Fibroblast of skin of scalp (primary cell): ENCODE results near the gene SLC27A6. TPM values are rescaled to one million over a fixed set of nuclear protein-coding genes. Genes with fewer than 3 reads are reported as not detected.
"Not testable (repeated sequence)": the region's sequence is repeated elsewhere in the genome, so short reads cannot be mapped to it uniquely, and the experiment has no call there.

Experiments
- DNase-seq: peaks from one replicate; pipeline ENCODE4 v3.0.0-alpha.2; 2013
- polyA plus RNA-seq, 2 experiments: library from polyadenylated mRNA; unstranded; fragments of 120-200 nt; gene quantifications; one replicate each; pipeline ENCODE4 v1.2.1, GENCODE V29; 2013; ENCODE audit not compliant: insufficient read length in 2 of 2

The SLC27A6 gene
- 0.17 TPM for polyA plus RNA-seq (2013, experiment 1 of 2; ENCODE audit: insufficient read length)
- polyA plus RNA-seq (2013, experiment 2 of 2; ENCODE audit: insufficient read length), result 0.27 TPM

DNA sequence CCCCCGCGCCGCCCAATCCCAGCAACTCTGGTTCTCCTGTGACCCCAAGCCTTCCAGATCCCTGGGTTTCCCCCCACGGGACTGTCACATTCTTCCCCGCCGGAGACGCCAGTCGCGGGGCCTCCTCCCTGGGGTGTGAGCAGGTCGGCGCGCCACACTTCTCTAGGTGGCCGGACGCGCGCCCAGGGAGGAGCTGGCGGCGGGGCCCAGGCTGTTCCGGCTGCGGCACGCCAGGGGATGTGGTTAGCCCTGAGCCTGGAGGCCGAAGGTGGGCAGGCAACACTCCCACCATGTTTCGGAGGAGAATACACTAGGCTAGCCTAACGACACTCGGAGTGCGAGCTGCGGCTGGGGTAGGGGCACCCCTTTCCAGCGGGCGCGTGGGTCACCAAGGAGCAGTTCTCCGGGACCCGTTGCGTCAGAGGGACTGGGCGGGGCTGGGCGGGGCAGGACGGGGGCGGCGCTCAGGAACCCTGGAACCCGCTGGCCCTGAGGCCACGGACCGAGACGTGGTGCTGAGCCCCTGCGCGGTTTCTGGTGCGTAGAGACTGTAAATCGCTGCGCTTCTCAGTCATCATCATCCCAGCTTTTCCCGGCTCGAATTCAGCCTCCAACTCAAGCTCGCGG is at the start of gene SLC27A6:
SLC27A6 (plus strand) TSS at position 478 of the 627 bp plus-strand sequence. CDS start 650 bp downstream, outside the sequence.
- DNase-seq, result peak; percentile 5

DNA sequence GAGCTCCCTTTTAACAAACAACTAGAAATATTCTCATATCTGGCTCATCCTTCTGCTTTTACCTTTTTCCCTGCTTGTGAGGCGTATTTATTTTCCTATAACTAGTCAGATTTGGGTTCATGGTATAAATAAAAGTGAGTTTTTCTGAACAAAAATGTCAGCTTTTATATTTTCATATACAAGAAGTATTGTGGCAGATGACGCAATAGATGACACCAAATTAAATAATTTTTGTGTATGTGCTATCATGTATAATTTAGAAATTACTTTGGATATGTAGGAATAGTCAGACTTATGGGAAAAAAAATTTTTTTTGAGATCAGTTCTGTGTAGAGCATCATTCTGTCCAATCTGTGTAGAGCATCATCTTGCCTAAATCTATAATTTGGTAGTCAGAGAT is 45.7 kb upstream of the SLC27A6 start:
- DNase-seq, result no peak

GRCh38 chr5:128920345-128921215 is 44.7 kb upstream of the SLC27A6 start:
- DNase-seq, result peak; percentile 61

- no peak for DNase-seq
Measured at GRCh38 chr5:128924299-128924698, 41.0 kb upstream of the SLC27A6 start.

DNA sequence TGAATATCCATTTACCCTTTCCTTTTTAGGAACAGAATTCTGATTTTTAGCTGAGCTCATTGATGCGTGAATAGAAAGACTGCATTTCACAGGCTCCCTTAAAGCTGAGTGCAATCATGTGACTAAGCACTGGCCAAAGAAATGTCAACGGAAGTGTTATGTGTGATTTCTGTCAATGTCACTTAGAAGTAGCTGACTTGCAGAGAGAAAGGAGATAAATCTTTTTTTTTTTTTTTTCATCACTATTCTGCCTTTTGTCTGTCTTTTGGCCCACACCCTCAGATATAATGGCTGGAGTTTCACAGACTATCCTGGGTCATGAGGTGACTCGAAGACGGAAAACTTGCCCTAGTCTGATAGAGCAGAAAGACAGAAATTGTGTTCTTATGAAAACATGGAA is 39.3 kb upstream of the SLC27A6 start:
- DNase-seq, result no peak

DNA sequence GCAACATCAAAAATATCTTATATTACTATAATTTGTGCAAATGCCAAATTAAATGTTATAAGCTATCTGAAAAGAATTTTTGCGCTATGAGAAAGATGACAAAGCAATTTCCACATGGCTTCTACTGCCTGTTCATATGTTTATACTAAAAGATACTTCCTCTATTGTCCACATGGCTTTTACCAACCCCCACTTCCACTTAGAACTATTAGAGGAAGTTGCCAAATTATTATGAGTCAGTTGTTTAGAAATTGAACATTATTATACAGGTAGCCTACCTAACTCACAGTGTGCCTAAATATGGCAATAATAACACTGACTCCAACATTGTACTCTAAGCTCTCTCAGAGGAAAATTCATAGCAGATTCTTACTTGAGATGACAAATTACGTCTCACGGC is 37.6 kb upstream of the SLC27A6 start:
- DNase-seq, result no peak

DNA sequence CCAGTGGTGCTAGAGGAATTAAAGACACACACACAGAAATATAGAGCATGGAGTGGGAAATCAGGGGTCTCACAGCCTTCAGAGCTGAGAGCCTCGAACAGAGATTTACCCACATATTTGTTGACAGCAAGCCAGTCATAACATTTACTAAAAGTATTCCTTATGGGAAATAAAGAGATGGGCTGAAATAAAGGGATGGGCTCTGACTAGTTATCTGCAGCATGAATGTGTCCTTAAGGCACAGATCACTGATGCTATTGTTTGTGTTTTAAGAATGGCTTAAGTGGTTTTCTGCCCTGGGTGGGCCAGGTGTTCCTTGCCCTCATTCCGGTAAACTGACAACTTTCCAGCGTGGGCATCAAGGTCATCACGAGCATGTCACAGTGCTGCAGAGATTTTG is 33.1 kb upstream of the SLC27A6 start:
- DNase-seq, result not testable (repeated sequence)

DNA sequence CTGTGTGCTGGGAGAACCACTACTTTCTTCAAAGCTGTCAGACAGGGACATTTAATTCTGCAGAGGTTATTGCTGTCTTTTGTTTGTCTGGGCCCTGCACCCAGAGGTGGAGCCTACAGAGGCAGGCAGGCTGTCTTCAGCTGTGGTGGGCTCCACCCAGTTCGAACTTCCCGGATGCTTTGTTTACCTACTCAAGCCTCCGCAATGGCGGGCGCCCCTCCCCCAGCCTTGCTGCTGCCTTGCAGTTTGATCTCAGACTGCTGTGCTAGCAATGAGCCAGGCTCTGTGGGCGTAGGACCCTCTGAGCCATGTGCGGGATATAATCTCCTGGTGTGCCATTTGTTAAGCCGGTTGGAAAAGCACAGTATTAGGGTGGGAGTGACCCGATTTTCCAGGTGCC is 22.2 kb upstream of the SLC27A6 start:
- DNase-seq, result not testable (repeated sequence)

DNA sequence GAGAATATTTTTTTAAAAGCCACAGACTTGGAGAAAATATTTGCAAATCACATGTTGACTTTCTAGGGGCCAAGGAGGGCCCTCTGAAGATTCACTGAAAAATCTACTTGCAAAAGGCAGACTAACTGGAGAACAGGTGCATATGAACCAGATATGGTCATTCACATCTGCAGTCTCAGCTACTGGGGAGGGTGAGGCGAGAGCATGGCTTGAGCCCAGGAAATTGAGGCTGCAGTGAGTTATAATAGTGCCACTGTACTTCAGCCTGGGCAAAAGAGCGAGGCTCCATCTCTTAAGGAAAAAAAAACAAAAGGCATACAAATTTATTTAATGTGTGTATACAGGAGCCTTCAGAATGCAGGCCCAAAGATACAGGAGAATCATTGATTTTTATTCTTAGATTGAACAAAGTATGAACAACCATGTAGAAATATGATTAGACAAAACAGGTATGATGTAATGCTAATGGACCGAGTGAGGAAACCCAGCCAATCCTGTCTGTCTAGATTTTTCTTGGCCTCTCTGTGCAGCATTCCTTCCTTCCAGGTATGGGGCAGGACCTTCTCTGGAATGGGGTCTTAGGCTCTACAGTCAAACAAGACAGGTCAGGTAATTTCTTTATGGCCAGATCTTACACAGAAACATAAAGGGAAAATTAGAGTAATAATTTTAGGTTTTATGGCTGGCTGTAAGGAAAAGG is 15.3 kb upstream of the SLC27A6 start:
- DNase-seq, result no peak

DNA sequence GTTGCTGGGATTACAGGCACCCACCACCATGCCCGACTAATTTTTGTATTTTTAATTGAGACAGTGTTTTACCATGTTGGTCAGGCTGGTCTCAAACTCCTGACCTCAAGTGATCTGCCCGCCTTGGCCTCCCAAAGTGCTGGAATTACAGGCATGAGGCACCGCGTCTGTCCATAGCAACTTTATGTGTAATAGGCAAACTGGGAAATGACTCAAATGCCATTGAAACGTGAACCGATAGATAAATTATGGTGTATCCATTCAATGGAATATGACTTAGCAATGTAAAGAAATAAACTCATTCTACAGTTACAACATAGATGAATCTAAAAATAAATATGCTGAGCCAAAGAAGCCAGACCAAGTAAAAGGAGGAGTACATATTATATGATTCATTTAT is 14.0 kb upstream of the SLC27A6 start:
- not testable (repeated sequence) for DNase-seq

DNA sequence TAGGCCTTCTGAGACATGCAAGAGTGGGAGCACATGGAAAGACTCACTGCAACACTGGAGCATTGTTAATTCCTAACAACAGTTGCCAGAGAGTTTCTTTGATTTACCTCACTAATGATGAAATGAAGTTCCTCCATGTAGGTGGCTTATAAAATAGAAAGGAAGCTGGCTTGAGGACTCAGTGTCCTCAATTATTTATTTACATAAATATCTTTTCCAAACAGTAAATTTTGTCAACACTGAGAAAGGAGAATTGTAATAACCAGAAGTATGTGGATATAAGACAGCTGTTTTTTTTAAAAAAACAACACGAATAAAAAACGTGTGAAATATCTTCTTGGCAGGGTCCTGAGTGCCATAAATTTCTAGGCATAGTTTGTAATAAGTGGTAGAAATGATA is 9.1 kb upstream of the SLC27A6 start:
- DNase-seq, result no peak

- no peak for DNase-seq
Measured at GRCh38 chr5:128962211-128962610, 3.1 kb upstream of the SLC27A6 start.

- no peak for DNase-seq
Measured at GRCh38 chr5:128965638-128966302, 482 bp downstream of the SLC27A6 start.

DNA sequence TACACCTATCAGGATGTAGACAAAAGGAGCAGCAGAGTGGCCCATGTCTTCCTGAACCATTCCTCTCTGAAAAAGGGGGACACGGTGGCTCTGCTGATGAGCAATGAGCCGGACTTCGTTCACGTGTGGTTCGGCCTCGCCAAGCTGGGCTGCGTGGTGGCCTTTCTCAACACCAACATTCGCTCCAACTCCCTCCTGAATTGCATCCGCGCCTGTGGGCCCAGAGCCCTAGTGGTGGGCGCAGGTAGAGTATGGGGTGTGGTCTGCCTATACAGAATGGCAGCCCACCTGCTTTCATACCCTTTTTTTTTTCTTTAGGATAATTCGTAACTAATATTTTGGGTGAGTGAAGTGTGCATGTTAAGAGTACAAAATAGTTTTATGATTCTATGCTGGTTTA is 1.1 kb downstream of the SLC27A6 start:
- DNase-seq, result no peak

GRCh38 chr5:128966846-128967245 is 1.6 kb downstream of the SLC27A6 start:
- no peak for DNase-seq

- no peak for DNase-seq
Measured at GRCh38 chr5:128973244-128973643, 8.0 kb downstream of the SLC27A6 start.

DNA sequence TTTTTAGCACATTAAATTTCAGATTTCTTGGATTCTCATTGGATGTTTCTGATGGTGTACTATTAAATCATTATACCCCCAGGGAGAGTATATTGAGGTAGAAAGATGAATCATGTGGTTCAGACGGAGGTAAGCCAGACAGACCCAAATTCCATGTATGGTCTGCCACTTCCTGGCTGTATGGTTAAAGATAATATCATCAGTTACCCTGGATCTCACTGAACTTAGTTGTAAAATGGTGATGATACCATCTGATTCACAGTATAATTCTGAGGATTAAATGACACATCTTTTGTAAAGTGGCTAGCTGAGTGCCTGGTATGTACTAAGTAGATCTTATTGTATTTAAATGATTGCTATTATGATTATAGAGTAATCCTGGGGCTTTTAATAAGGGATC is 9.3 kb downstream of the SLC27A6 start:
- no peak for DNase-seq

DNA sequence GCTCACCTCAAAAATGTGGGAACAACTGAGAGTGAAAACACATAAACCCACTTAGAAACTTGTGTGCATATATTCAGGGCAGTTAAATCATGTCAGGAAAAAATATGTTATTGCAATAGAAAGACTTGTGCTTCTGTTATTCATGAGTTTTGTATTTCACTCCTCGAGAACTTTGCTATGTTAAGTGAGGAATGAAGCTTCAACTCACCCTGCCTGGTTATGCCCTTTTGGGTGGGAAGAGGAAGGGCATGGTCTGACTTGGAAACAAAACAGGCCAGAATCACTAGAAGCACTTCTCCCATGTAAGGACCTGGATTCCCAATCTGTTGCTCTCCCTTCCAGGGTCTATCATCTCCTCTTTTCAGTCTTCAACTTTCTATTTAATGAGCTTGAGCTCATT is 14.5 kb downstream of the SLC27A6 start:
- DNase-seq, result no peak

DNA sequence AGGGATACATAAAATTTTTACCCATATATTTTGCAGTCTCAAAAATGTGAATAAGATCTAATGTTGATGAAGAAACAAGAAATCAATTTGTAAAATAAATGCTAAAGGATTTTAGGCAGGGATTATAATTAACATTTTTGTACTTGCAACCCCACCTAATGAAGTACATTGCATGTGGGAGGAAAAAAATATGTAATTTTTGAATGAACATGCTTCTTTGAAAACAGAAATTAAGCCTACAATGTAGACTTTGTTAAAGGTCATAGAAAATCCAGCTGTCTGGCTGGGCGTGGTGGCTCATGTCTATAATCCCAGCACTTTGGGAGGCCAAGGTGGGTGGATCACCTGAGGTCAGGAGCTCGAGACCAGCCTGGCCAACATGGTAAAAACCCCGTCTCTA is 15.6 kb downstream of the SLC27A6 start:
- DNase-seq, result no peak

DNA sequence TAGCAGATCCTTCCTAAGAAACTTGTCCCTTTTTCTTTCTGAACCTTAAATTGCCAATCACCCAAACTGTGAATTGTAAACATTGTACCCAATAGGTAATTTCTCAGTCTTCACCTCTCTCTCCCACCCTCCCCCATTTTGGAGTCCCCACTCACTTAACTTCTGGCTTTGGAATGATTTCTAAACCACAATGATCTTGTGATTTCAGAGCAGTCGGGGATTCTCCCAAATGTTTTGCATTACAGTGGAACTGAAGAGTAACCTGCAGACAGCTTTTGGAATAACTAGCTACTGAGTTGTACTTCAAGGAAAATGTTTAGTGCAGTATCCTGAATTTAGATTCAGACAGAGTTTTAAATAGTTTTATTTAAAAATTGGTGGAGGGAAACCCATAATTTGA is 19.2 kb downstream of the SLC27A6 start:
- DNase-seq, result no peak

- no peak for DNase-seq
Measured at GRCh38 chr5:128988476-128988875, 23.2 kb downstream of the SLC27A6 start.

DNA sequence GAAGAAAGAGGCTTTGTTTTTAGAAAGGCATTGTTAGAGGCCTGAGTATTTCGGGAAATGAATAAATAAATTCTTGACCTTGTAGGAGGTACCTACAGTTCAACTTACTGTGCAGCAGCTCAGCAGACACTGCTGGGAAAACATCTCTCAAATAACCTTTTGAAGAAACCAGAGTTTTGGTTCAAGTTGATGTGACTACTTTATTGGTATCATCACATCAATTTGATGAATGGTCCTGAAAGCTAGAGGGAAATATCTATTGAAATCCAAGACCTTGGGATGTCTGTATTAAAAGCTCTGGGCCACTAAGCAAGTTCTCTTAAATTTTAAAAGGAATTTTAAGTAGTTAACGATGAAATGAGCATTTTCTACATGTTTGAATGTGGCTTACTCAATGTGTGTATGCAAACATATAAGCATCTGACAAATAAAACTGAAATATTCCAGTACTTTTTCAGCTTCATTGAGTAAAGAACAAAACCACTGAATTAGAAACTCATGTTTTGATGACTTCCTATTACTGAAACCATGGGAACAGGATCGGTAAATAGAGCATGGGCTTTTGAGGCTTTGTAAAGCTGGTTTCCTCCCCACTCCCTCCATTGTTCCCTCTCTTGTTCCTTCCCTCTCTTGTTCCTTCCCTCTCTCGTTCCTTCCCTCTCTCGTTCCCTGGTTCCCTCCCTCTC is 36.7 kb downstream of the SLC27A6 start:
- no peak for DNase-seq
